NT2/D1 (cell line): ENCODE measurements around the gene PCNA.

Experiments used
- DNase-seq: peaks from one replicate; pipeline ENCODE4 v3.0.0-alpha.2; 2011; ENCODE audit warnings: low read depth, low spot score
- H3K27me3 ChIP-seq: 2 replicates; pipeline ENCODE4 v1.6.0; 2011; ENCODE audit warnings: mild to moderate bottlenecking; ENCODE audit not compliant: insufficient read length, insufficient read depth
- H3K36me3 ChIP-seq: 2 replicates; pipeline ENCODE4 v1.6.1; 2011; ENCODE audit warnings: mild to moderate bottlenecking, low read length, mixed read lengths; ENCODE audit not compliant: insufficient read depth, insufficient read length
- H3K4me1 ChIP-seq: 2 replicates; pipeline ENCODE4 v1.5.1; 2011; ENCODE audit not compliant: insufficient read depth, insufficient read length
- H3K4me3 ChIP-seq: 2 replicates; pipeline ENCODE4 v1.5.1; 2011; ENCODE audit warnings: low read depth; ENCODE audit not compliant: insufficient read length
- H3K9ac ChIP-seq: 2 replicates; pipeline ENCODE4 v1.6.0; 2011; ENCODE audit warnings: low read depth; ENCODE audit not compliant: insufficient read length
- H3K9me3 ChIP-seq: 2 replicates; pipeline ENCODE4 v1.5.1; 2011; ENCODE audit warnings: mild to moderate bottlenecking, low read length; ENCODE audit not compliant: insufficient read depth
- SUZ12 ChIP-seq: IDR thresholded peaks from 2 replicates; pipeline ENCODE4 v1.6.1; 2011; ENCODE audit not compliant: insufficient read length, insufficient read depth; ENCODE audit errors: extremely low read depth
- YY1 ChIP-seq: IDR thresholded peaks from 2 replicates; pipeline ENCODE4 v1.6.1; 2011; ENCODE audit not compliant: insufficient read length, insufficient read depth
- ZNF274 ChIP-seq: IDR thresholded peaks from 2 replicates; pipeline ENCODE4 v1.6.1; 2011; ENCODE audit warnings: mild to moderate bottlenecking, low read depth, low read length

The PCNA gene

DNA sequence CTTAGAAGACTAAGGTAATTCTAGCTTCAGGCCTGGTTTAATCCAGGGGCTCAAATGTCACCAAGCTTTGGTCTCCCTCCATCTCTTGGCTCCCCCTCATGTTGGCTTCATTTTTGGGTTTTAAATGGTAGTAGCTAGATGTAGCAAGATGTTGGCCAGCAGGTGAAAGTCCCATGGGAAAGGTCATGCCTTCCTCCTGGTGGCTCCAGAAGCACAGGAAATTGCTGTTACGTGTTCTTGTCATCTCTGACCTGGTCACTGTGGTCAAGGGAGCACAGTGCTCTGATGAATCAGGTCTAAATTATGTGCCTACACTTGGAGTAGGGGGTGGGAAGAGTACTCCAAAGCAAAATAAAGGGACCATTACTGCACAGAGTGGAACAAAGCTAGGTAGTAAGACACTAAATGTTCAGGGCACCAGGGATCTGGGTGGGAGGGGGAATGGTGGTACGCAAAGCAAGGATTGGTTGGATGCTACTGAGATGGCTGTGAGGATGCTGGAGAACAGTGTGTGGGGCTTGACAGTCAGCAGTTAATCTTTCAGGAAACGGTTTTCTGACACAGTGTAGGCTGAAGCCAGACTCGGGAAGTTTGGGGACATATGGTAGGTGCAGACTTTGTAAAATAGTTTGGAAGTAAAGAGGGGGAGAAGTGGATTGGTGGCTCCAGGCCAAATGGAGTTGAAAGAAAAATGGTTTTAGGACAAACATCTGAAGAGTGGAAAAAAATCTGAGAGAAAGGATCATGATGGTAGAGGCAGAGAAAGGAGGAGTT is 37.1 kb upstream of the PCNA start:
- no peaks in the 10 kb centered on the region for H3K9me3 ChIP-seq
- no peaks in the 10 kb centered on the region for H3K4me1 ChIP-seq
- no peak for TF ChIP-seq SUZ12
- no peak for TF ChIP-seq YY1
- no peak for TF ChIP-seq ZNF274
- H3K9ac ChIP-seq: no peak overlapping the region
- no peak overlapping the region for H3K4me3 ChIP-seq
- H3K36me3 ChIP-seq: no peaks in the 10 kb centered on the region
- H3K27me3 ChIP-seq: no peaks in the 10 kb centered on the region
- no peak for DNase-seq

DNA sequence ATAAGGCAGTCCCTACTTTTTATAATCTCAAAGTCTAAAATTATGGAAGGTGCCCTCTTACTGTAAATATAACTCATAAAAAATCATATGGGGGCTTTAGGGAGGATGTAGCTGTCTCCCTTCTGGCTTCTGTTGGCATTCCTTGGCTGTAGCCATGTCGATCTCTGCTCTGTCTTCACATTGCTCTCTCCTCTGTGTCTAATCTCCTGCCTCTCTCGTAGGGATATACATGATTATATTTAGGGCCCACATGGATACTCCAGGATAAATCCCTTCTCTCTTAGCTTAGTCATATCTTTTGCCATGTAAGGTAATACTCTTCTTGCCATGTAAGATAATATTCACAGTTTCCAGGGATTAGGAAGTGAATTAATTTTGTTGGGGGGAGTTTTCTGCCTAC is 35.6 kb upstream of the PCNA start:
- H3K9ac ChIP-seq: no peak overlapping the region
- no peak for DNase-seq
- H3K9me3 ChIP-seq: no peaks in the 10 kb centered on the region
- no peak overlapping the region for H3K4me3 ChIP-seq
- H3K4me1 ChIP-seq: peaks cover 2% of the 10 kb centered on the region
- no peaks in the 10 kb centered on the region for H3K27me3 ChIP-seq
- no peaks in the 10 kb centered on the region for H3K36me3 ChIP-seq
- no peak for TF ChIP-seq SUZ12
- TF ChIP-seq YY1: no peak
- no peak for TF ChIP-seq ZNF274

DNA sequence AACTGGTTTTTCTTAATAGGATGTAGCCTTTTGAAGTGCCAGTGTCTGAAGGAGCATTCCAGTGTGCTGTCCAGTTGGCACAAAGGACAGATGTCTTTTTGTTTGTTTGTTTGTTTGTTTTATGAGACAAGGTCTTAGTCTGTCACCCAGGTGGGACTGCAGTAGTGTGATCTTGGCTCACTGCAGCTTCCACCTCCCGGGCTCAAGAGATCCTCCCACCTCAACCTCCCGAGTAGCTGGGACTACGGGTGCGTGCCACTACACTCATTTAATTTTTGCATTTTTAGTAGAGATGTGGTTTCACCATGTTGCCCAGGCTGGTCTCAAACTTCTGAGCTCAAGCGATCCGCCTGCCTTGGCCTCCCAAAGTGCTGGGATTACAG is 34.8 kb upstream of the PCNA start:
- Histone ChIP-seq H3K9ac (no peak overlapping the region), H3K36me3 (no peaks in the 10 kb centered on the region), H3K9me3 (no peaks in the 10 kb centered on the region), H3K4me1 (peaks cover 6% of the 10 kb centered on the region), H3K27me3 (no peaks in the 10 kb centered on the region), H3K4me3 (no peak overlapping the region)
- DNase-seq: no peak
- no peak for TF ChIP-seq SUZ12

GRCh38 chr20:5153612-5154542 is 34.1 kb upstream of the PCNA start:
- Histone ChIP-seq H3K36me3 (no peaks in the 10 kb centered on the region), H3K9ac (no peak overlapping the region), H3K4me1 (peaks cover 6% of the 10 kb centered on the region), H3K4me3 (no peak overlapping the region), H3K9me3 (no peaks in the 10 kb centered on the region), H3K27me3 (no peaks in the 10 kb centered on the region)
- no peak for TF ChIP-seq YY1
- no peak for TF ChIP-seq ZNF274
- TF ChIP-seq SUZ12: no peak
- no peak for DNase-seq

DNA sequence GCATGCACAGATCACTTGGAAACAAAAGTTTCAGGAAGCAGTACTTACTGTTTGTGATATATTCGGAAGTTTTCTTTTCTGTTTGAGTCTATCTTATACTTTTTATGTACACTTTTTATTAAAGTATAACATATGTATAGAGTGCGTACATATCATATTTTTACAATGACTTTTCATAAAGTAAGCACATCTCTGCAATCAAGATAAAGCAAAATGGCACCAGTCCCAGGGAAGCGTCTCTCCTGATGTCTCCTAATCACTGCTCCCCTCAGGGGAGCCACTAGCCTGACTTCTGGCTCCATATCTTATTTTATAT is 33.4 kb upstream of the PCNA start:
- no peaks in the 10 kb centered on the region for H3K27me3 ChIP-seq
- no peaks in the 10 kb centered on the region for H3K9me3 ChIP-seq
- no peak for TF ChIP-seq SUZ12
- no peak for TF ChIP-seq YY1
- no peak for TF ChIP-seq ZNF274
- H3K9ac ChIP-seq: no peak overlapping the region
- no peaks in the 10 kb centered on the region for H3K36me3 ChIP-seq
- H3K4me3 ChIP-seq: no peak overlapping the region
- DNase-seq: no peak
- H3K4me1 ChIP-seq: peaks cover 6% of the 10 kb centered on the region

GRCh38 chr20:5150226-5151076 is 30.7 kb upstream of the PCNA start:
- TF ChIP-seq YY1 (no peak), SUZ12 (no peak), ZNF274 (no peak)
- Histone ChIP-seq H3K27me3 (no peaks in the 10 kb centered on the region), H3K4me1 (peaks cover 6% of the 10 kb centered on the region), H3K36me3 (no peaks in the 10 kb centered on the region), H3K4me3 (no peak overlapping the region), H3K9me3 (no peaks in the 10 kb centered on the region), H3K9ac (no peak overlapping the region)
- no peak for DNase-seq

DNA sequence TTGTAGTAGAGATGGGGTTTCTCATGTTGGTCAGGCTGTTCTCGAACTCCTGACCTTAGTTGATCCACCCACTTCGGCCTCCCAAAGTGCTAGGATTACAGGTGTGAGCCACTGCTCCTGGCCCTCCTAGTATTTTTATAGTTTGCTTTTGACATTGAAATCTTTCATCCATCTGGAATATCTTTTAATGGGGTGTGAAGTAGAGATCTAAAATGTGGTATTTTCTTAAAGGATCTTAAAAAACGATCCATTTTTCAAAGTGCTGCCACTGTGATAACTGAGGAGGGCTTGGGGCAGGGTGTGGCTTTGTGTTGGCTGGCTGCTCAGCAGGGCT is 30.1 kb upstream of the PCNA start:
- H3K9ac ChIP-seq: no peak overlapping the region
- TF ChIP-seq YY1: no peak
- no peak for TF ChIP-seq ZNF274
- no peak for TF ChIP-seq SUZ12
- DNase-seq: no peak
- no peaks in the 10 kb centered on the region for H3K9me3 ChIP-seq
- no peaks in the 10 kb centered on the region for H3K36me3 ChIP-seq
- peaks cover 6% of the 10 kb centered on the region for H3K4me1 ChIP-seq
- H3K27me3 ChIP-seq: no peaks in the 10 kb centered on the region
- no peak overlapping the region for H3K4me3 ChIP-seq
